GM12874 (cell line): ENCODE measurements around the gene MIPOL1.

Source experiments
- CTCF ChIP-seq: IDR thresholded peaks from 2 replicates; pipeline ENCODE4 v1.5.1; 2011; ENCODE audit warnings: low read depth, mild to moderate bottlenecking, control low read depth, low read length, moderate library complexity; ENCODE audit not compliant: insufficient read depth

The MIPOL1 gene

DNA sequence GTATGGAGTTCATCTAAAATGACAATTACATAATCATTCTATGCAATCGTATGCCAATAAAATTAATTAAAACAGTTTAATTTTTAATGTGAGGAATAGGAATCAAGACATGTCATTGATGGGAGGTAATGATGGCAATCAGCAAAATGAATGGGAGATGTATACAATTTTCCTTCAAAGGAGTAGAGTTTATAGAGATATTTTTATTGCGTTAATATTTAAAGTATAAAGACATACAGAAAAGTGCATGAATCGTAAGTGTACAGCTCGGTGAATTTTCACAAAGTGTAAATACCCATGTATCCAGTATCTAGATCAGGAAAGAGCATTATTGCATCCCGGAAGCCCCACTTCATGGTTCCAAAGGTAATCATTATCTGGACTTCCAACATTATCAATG is 1.2 kb downstream of the MIPOL1 start:
- TF ChIP-seq CTCF: no peak

- no peak for TF ChIP-seq CTCF
Measured at GRCh38 chr14:37201724-37202123, 4.0 kb downstream of the MIPOL1 start.

GRCh38 chr14:37202265-37202664 is 4.5 kb downstream of the MIPOL1 start:
- no peak for TF ChIP-seq CTCF

DNA sequence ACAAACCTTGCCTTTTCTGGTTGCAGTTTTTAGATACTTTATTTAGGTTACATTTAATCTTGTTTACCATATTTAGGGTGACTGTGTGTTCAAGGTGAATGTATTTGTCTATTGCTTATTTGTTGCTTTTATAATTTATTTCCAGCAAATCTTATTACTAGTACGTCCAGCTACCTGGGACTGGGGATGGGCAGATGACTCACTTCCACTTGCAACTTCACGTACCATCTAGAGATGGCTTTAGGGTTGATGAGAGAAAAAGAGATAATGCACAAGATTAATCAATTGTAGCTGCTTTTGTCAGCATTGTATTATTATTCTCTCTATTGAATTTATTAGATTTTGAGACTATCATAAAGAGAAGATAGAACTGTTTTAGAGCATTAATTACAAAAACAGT is 5.1 kb downstream of the MIPOL1 start:
- no peak for TF ChIP-seq CTCF

GRCh38 chr14:37203423-37203822 is 5.7 kb downstream of the MIPOL1 start:
- TF ChIP-seq CTCF: no peak

GRCh38 chr14:37210448-37210847 is 12.7 kb downstream of the MIPOL1 start:
- no peak for TF ChIP-seq CTCF

GRCh38 chr14:37213016-37213415 is 15.3 kb downstream of the MIPOL1 start:
- no peak for TF ChIP-seq CTCF

DNA sequence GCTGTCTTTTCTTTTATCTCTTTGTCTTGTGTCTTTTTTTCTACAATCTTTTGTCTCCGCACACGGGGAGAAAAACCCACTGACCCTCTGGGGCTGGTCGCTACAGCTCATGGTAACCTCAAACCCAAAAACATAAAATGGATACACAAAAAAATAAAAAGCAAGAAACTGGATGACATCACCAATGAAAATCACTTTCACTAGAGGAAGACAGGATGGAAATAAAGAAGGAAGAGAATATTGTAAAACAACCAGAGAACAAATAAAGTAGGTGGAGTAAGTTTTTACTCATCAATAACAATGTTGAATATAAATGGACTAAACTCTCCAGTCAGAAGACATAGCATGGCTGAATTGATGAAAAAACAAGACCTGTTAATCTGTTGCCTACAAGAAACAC is 17.6 kb downstream of the MIPOL1 start:
- TF ChIP-seq CTCF: no peak
